Upper lobe of left lung (tissue), 4 donors: ENCODE data around the gene CFAP45.

Experiments
- CTCF ChIP-seq, 6 experiments: fragments of 450-650 bp in 4 of 6; fragments of 200-600 bp in 2 of 6; sonication (generic) in 2 of 6; IDR thresholded peaks; one replicate each; pipeline ENCODE4 v1.5.1; 2016 to 2019; ENCODE audit warnings: antibody characterized with exemption in 6 of 6
- POLR2A ChIP-seq, 4 donors: fragments of 450-650 bp; IDR thresholded peaks; one replicate each; pipeline ENCODE4 v1.5.1; 2016 to 2017; ENCODE audit warnings: antibody characterized with exemption in 4 of 4, mild to moderate bottlenecking in 2 of 4

- TF ChIP-seq CTCF (IDR thresholded peaks at IDR 0.05) (no peak), POLR2A (IDR thresholded peaks at IDR 0.05) (no peak)
These were observed 22.7 kb upstream of the CFAP45 start for GRCh38 chr1:159922511-159923202.
